ENCODE data around the gene SERPINC1.

GRCh38 chr1:173887627-173888026 is 29.5 kb downstream of the SERPINC1 start:
- TF ChIP-seq MLX (CRISPR knock-in tag; IDR thresholded peaks at IDR 0.05) (no peak), CTCF (IDR thresholded peaks at IDR 0.05) (no peak), PREB (CRISPR knock-in tag; IDR thresholded peaks at IDR 0.05; ENCODE audit: borderline replicate concordance) (no peak), ZNF138 (CRISPR knock-in tag; conservative IDR thresholded peaks at IDR 0.05) (no peak), ZBTB43 (CRISPR knock-in tag; IDR thresholded peaks at IDR 0.05) (no peak), ZNF416 (CRISPR knock-in tag; IDR thresholded peaks at IDR 0.05) (no peak), NR2C2 (CRISPR knock-in tag; IDR thresholded peaks at IDR 0.05) (no peak)
